HCT116 (cell line): ENCODE measurements around the gene LSM7. TPM values are rescaled to one million over a fixed set of nuclear protein-coding genes. Genes with fewer than 3 reads are reported as not detected.

Experiments
- ATAC-seq: fragments of 200-7000 bp; cut with Tn5 transposase; 2 replicates; pipeline ENCODE4 v1.9.1; 2020; ENCODE audit warnings: mild to moderate bottlenecking, moderate library complexity
- BruUV-seq: library from RNA; stranded (reverse); fragments of 400-500 nt; replicated peaks from 2 replicates; lab custom pipeline; 2021; lab: Mats Ljungman, UMichigan
- CTCF ChIA-PET: fragments of 300-600 bp; sonication (Branson Sonifier 250); formaldehyde crosslinking; loops from one replicate; lab custom pipeline; 2021; ENCODE audit warnings: antibody characterized with exemption; lab: Charles Lee
- POLR2A ChIA-PET: fragments of 300-600, 350-600 bp; sonication (Branson Sonifier 250); formaldehyde crosslinking; loops from one replicate; lab custom pipeline; 2021; ENCODE audit warnings: antibody characterized with exemption; lab: Charles Lee
- RAD21 ChIA-PET, 2 experiments: fragments of 300-600 bp; sonication (Branson Sonifier 250); formaldehyde crosslinking; loops; one replicate each; lab custom pipeline; 2023; ENCODE audit warnings: low total read pairs in 2 of 2; ENCODE audit not compliant: uncharacterized antibody in 2 of 2, unreplicated experiment in 2 of 2, low non-redundant PET in 1 of 2; lab: Charles Lee
- DNase-seq: peaks from one replicate; pipeline ENCODE4 v3.0.0-alpha.2; 2010; ENCODE audit warnings: low read depth, low spot score
- H2AFZ ChIP-seq: fragments of 200-600 bp; shearing (Covaris generic), sonication (generic); 2 replicates; pipeline ENCODE4 v1.6.1; 2017; ENCODE audit warnings: low read depth, mixed run types, mixed read lengths, antibody characterized with exemption, low read length; ENCODE audit not compliant: poor library complexity, severe bottlenecking
- H3K27ac ChIP-seq: 2 replicates; pipeline ENCODE4 v1.5.1; 2012; ENCODE audit warnings: low read depth, low read length
- H3K27me3 ChIP-seq: fragments of 200-600 bp; sonication (generic); 2 replicates; pipeline ENCODE4 v1.6.1; 2016; ENCODE audit warnings: mixed run types, low read length, mixed read lengths; ENCODE audit not compliant: insufficient read depth
- H3K36me3 ChIP-seq, 2 experiments: fragments of 200-500 bp in 1 of 2; fragments of 200-600 bp in 1 of 2; sonication (Bioruptor generic) in 1 of 2; sonication (generic) in 1 of 2; 2 replicates each; pipeline versions ENCODE4 v1.5.1 to v1.6.1; 2014 to 2016; ENCODE audit warnings: low read length in 2 of 2, inconsistent platforms in 1 of 2, mixed read lengths in 1 of 2, mixed run types in 1 of 2; ENCODE audit not compliant: insufficient read depth in 2 of 2, control insufficient read depth in 1 of 2
- H3K4me1 ChIP-seq, 2 experiments: fragments of 200-600 bp in 1 of 2; sonication (generic) in 1 of 2; 2 replicates each; pipeline versions ENCODE4 v1.5.1 to v1.6.1; 2012 to 2017; ENCODE audit warnings: low read length in 2 of 2, inconsistent platforms in 1 of 2, mild to moderate bottlenecking in 1 of 2, mixed read lengths in 1 of 2, mixed run types in 1 of 2, moderate library complexity in 1 of 2; ENCODE audit not compliant: insufficient read depth in 2 of 2, control insufficient read depth in 1 of 2
- H3K4me2 ChIP-seq: fragments of 200-600 bp; sonication (generic); 2 replicates; pipeline ENCODE4 v1.6.1; 2017; ENCODE audit warnings: mixed run types, low read length, mixed read lengths
- H3K4me3 ChIP-seq, 2 experiments: fragments of 200-600 bp in 1 of 2; sonication (generic) in 1 of 2; replicated peaks in 1 of 2; 2 replicates each; pipeline ENCODE4 v1.5.1; 2011 to 2016; ENCODE audit warnings: low read length in 2 of 2, control low read depth in 1 of 2, low read depth in 1 of 2, mild to moderate bottlenecking in 1 of 2, mixed read lengths in 1 of 2, mixed run types in 1 of 2
- H3K79me2 ChIP-seq: fragments of 200-600 bp; sonication (generic); 2 replicates; pipeline ENCODE4 v1.6.1; 2017; ENCODE audit warnings: mild to moderate bottlenecking, mixed run types, low read length, moderate library complexity, mixed read lengths; ENCODE audit not compliant: insufficient read depth
- H3K9ac ChIP-seq: fragments of 200-600 bp; sonication (generic); 2 replicates; pipeline ENCODE4 v1.6.1; 2016; ENCODE audit warnings: low read length, mixed read lengths
- H3K9me2 ChIP-seq: fragments of 200-600 bp; sonication (generic), shearing (Covaris generic); 2 replicates; pipeline ENCODE4 v1.6.1; 2017; ENCODE audit warnings: mixed run types, mild to moderate bottlenecking, moderate library complexity; ENCODE audit not compliant: insufficient read depth
- H3K9me3 ChIP-seq, 2 experiments: fragments of 200-500 bp in 1 of 2; fragments of 200-600 bp in 1 of 2; sonication (Bioruptor generic) in 1 of 2; sonication (generic) in 1 of 2; 2 replicates each; pipeline ENCODE4 v1.6.1; 2014 to 2017; ENCODE audit warnings: low read length in 2 of 2, mixed read lengths in 2 of 2, inconsistent platforms in 1 of 2, low read depth in 1 of 2, mild to moderate bottlenecking in 1 of 2, mixed run types in 1 of 2, moderate library complexity in 1 of 2; ENCODE audit not compliant: control insufficient read depth in 1 of 2, insufficient read depth in 1 of 2
- H4K20me1 ChIP-seq: fragments of 200-600 bp; sonication (generic), shearing (Covaris generic); 2 replicates; pipeline ENCODE4 v1.6.1; 2017; ENCODE audit warnings: mixed run types, mild to moderate bottlenecking, moderate library complexity; ENCODE audit not compliant: insufficient read depth
- CBX3 ChIP-seq: IDR thresholded peaks from 2 replicates; pipeline ENCODE4 v1.6.1; 2012; ENCODE audit warnings: low read depth
- CTCF ChIP-seq, 3 experiments: fragments of 200-600 bp in 1 of 3; sonication (generic) in 1 of 3; IDR thresholded peaks in 2 of 3; conservative IDR thresholded peaks in 1 of 3; 2 replicates each; pipeline ENCODE4 v1.5.1; 2012 to 2017; ENCODE audit warnings: low read depth in 2 of 3, low read length in 2 of 3, antibody characterized with exemption in 1 of 3, borderline replicate concordance in 1 of 3, control low read depth in 1 of 3, mild to moderate bottlenecking in 1 of 3, mixed read lengths in 1 of 3, mixed run types in 1 of 3, moderate library complexity in 1 of 3; ENCODE audit not compliant: insufficient read depth in 1 of 3
- ELF1 ChIP-seq: IDR thresholded peaks from 2 replicates; pipeline ENCODE4 v1.6.1; 2012; ENCODE audit warnings: low read depth, borderline replicate concordance
- POLR2A ChIP-seq: IDR thresholded peaks from 2 replicates; pipeline ENCODE4 v1.7.0; 2011; ENCODE audit warnings: borderline replicate concordance; ENCODE audit not compliant: insufficient read depth, insufficient read length; ENCODE audit errors: extremely low read depth
- POLR2AphosphoS5 ChIP-seq: IDR thresholded peaks from 2 replicates; pipeline ENCODE4 v1.6.1; 2011; ENCODE audit warnings: mild to moderate bottlenecking, low read depth, low read length, moderate library complexity
- REST ChIP-seq: IDR thresholded peaks from 2 replicates; pipeline ENCODE4 v1.6.1; 2012; ENCODE audit warnings: low read depth
- SP1 ChIP-seq: IDR thresholded peaks from 2 replicates; pipeline ENCODE4 v1.6.1; 2012; ENCODE audit warnings: low read depth
- SRF ChIP-seq: IDR thresholded peaks from 2 replicates; pipeline ENCODE4 v1.6.1; 2012; ENCODE audit warnings: low read depth
- YY1 ChIP-seq: IDR thresholded peaks from 2 replicates; pipeline ENCODE4 v1.6.1; 2011; ENCODE audit warnings: low read length, low read depth, moderate library complexity, mild to moderate bottlenecking; ENCODE audit not compliant: insufficient replicate concordance; ENCODE audit errors: extremely low read depth
- ZBTB33 ChIP-seq: IDR thresholded peaks from 2 replicates; pipeline ENCODE4 v1.6.1; 2011; ENCODE audit warnings: mild to moderate bottlenecking, low read length, moderate library complexity; ENCODE audit not compliant: insufficient replicate concordance; ENCODE audit errors: extremely low read depth
- ZFX ChIP-seq: fragments of 450-650 bp; IDR thresholded peaks from 2 replicates; pipeline ENCODE4 v1.6.1; 2017
- ZNF274 ChIP-seq: fragments of 200-500 bp; sonication (Bioruptor generic); IDR thresholded peaks from 2 replicates; pipeline ENCODE4 v1.6.1; 2014; ENCODE audit warnings: mild to moderate bottlenecking, low read depth, low read length, inconsistent platforms
- intact Hi-C: fragments of 100-400 bp; cut with micrococcal nuclease; formaldehyde crosslinking; loops from 2 replicates; pipeline ENCODE4 v1.10.0; 2022
- total RNA-seq: library from RNA; stranded (reverse); gene quantifications from one replicate; pipeline ENCODE4 v1.2.1, GENCODE V29; 2021; ENCODE audit not compliant: unreplicated experiment

LSM7 gene
- total RNA-seq, 1 experiment from 2014 or later: 190 TPM

GRCh38 chr19:2324220-2324948, 4.0 kb downstream of the LSM7 start:
- CTCF ChIA-PET: no interaction called here
- no peaks in the 10 kb centered on the region for H3K9me2 ChIP-seq
- no peaks in the 10 kb centered on the region for H4K20me1 ChIP-seq
- H3K27me3 ChIP-seq: no peaks in the 10 kb centered on the region
- no TSS peak for BruUV-seq
- no peak overlapping the region for H3K4me2 ChIP-seq
- intact Hi-C loops: no loop called here
- H3K79me2 ChIP-seq: peaks cover 42% of the 10 kb centered on the region
- H3K27ac ChIP-seq: no peak overlapping the region
- no peak for TF ChIP-seq REST
- no peak for TF ChIP-seq SP1
- no peak for TF ChIP-seq POLR2A
- no peak for TF ChIP-seq ZBTB33
- TF ChIP-seq ZFX: no peak
- TF ChIP-seq YY1: no peak
- TF ChIP-seq CBX3: no peak
- no peak for TF ChIP-seq SRF
- TF ChIP-seq ZNF274: no peak
- no peak for TF ChIP-seq ELF1
- TF ChIP-seq CTCF (IDR thresholded peaks at IDR 0.05 in 2 of 3, conservative IDR thresholded peaks at IDR 0.05 in 1 of 3; ENCODE audit: borderline replicate concordance in 1 of 3, insufficient read depth in 1 of 3, low read depth in 2 of 3, low read length in 2 of 3): no peak
- TF ChIP-seq POLR2AphosphoS5: no peak
- no peaks in the 10 kb centered on the region for H3K9me3 ChIP-seq
- H3K4me3 ChIP-seq: no peak overlapping the region
- RAD21 ChIA-PET: no interaction called here
- no peak for ATAC-seq
- no peak overlapping the region for H2AFZ ChIP-seq
- DNase-seq: no peak
- H3K36me3 ChIP-seq: peaks cover 5 to 6% of the 10 kb centered on the region in 2 experiments; a peak in 2 of 4 replicates
- H3K9ac ChIP-seq: no peak overlapping the region
- peaks cover 9 to 12% of the 10 kb centered on the region in 2 experiments; a peak in 3 of 4 replicates for H3K4me1 ChIP-seq
- POLR2A ChIA-PET: no interaction called here
